HUES6 (cell line): Measurements from ENCODE around the gene TLR9.
A peak's percentile ranks its signal among the peaks of the same experiment; 100 is the strongest.

Source experiments
- H3K27ac ChIP-seq: 2 replicates; pipeline ENCODE4 v1.7.0; 2013; ENCODE audit warnings: low read depth, mild to moderate bottlenecking, low read length, inconsistent platforms
- H3K27me3 ChIP-seq: 2 replicates; pipeline ENCODE4 v1.6.1; 2013; ENCODE audit warnings: low read length; ENCODE audit not compliant: control insufficient read depth, insufficient read depth
- H3K36me3 ChIP-seq: 2 replicates; pipeline ENCODE4 v1.6.1; 2013; ENCODE audit warnings: low read length; ENCODE audit not compliant: control insufficient read depth, insufficient read depth
- H3K4me1 ChIP-seq: 2 replicates; pipeline ENCODE4 v1.6.1; 2013; ENCODE audit warnings: low read length; ENCODE audit not compliant: control insufficient read depth, insufficient read depth
- H3K4me3 ChIP-seq: 2 replicates; pipeline ENCODE4 v1.5.1; 2013; ENCODE audit warnings: low read depth, low read length
- H3K9ac ChIP-seq: one replicate; pipeline ENCODE4 v1.6.1; 2013; ENCODE audit warnings: mild to moderate bottlenecking, low read length
- H3K9me3 ChIP-seq: 2 replicates; pipeline ENCODE4 v1.6.1; 2013; ENCODE audit warnings: low read depth, low read length; ENCODE audit not compliant: control insufficient read depth, insufficient read depth

The TLR9 gene

DNA sequence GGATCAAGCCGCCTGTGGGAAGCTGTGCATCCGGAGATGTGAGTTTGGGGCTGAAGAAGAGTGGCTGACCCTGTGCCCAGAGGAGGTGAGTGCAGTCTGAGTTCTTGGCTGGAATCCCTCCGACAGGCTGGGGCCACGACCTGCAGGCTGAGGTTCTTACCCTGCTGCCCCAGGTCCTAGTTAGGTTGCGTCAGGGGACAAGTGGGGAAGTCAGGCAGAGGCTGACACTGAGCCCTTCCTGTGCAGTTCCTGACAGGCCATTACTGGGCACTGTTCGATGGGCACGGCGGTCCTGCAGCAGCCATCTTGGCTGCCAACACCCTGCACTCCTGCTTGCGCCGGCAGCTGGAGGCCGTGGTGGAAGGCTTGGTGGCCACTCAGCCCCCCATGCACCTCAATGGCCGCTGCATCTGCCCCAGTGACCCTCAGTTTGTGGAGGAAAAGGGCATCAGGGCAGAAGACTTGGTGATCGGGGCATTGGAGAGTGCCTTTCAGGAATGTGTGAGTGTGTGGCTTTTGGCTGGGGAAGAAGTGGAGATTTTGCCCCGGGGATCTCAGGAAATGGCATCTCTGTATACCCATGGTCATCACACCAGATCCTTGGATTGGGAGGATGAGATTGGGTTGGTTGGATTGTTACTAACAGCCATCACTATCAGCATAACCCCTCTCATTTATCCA is 21.4 kb upstream of the TLR9 start:
- peaks cover 5% of the 10 kb centered on the region; the same call in 1 of the 2 replicates for H3K9me3 ChIP-seq
- H3K27me3 ChIP-seq: peaks cover 32% of the 10 kb centered on the region
- no peak overlapping the region for H3K9ac ChIP-seq
- H3K4me3 ChIP-seq: no peak overlapping the region
- H3K4me1 ChIP-seq: peaks cover 11% of the 10 kb centered on the region; the same call in 1 of the 2 replicates
- no peak overlapping the region for H3K27ac ChIP-seq
- peaks cover 20% of the 10 kb centered on the region for H3K36me3 ChIP-seq

DNA sequence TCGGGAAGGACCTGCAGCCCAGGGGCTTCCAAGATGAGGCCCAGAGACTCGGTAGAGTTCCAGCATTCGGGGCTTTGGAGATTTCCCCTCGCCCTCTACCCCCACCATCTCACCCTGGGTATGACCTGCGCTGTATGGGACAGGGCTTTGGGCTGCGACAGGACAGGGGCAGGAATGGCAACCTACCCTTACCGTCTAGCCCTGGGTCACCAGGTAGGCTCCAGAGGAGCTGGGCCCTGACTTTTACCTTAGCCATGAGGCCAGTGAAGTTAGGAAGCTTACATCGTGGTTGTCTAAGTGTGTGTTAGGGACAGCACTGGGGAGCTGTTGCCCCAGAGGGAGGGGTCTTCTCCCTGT is 20.8 kb upstream of the TLR9 start:
- H3K4me1 ChIP-seq: peaks cover 11% of the 10 kb centered on the region; the same call in 1 of the 2 replicates
- H3K9ac ChIP-seq: peak overlapping the region; percentile 42
- no peak overlapping the region for H3K27ac ChIP-seq
- peaks cover 15% of the 10 kb centered on the region for H3K36me3 ChIP-seq
- peak overlapping the region; percentile 59 for H3K4me3 ChIP-seq
- peaks cover 32% of the 10 kb centered on the region for H3K27me3 ChIP-seq
- H3K9me3 ChIP-seq: peaks cover 5% of the 10 kb centered on the region; the same call in 1 of the 2 replicates

- H3K27me3 ChIP-seq: peaks cover 32% of the 10 kb centered on the region
- peak within 1 kb of the TSS; percentile 42 for H3K9ac ChIP-seq
- H3K4me3 ChIP-seq: peak within 1 kb of the TSS; percentile 59
- peaks cover 15% of the 10 kb centered on the region for H3K36me3 ChIP-seq
- H3K4me1 ChIP-seq: peaks cover 16% of the 10 kb centered on the region
- H3K9me3 ChIP-seq: peaks cover 5% of the 10 kb centered on the region; the same call in 1 of the 2 replicates
- H3K27ac ChIP-seq: no peak within 1 kb of the TSS
Observed at GRCh38 chr3:52245322-52246263, 20.1 kb upstream of the TLR9 start, which contains the start of gene PPM1M. TSS of gene PPM1M (plus strand) at chr3:52245759. CDS start at chr3:52245825, 66 bp downstream.

DNA sequence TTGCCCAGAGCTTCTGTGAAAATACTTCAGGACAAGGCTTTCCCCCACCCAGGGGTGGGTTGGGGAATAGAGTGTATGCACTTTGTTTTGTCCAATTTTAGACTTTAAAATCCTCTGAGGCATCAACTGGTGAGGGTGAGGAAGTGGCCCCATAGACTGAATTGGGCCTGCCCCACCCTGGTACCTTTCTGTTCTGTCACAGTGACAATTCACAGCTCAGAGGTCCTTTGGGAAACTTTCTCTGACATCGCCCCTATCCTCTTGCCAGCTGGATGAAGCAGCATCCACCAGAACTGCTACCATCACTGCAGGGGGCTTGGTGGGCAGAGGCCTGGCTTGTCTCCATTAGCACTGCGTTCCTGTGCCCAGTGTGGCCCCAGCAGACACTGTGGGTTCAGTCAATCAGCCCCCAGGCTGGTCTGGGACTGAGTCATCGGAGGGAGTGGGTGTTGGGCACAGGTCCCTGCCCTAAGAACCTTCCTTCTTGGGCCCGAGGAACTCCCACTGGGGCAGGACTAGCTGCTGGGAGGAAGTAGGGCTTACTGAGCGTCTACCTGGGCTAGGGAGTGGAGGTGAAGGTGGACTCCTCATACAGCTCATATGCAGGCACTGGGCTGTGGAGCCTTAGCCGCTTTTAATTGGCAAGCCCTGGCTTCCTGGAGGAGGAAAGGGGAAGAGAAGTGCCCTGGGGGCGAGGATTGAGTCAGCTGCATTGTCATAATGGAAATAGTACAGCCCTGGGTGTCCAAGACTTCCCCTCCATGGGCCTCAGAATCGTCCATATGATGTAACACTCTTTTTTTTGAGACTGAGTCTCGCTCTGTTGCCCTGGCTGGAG is 18.6 kb upstream of the TLR9 start:
- H3K27ac ChIP-seq: no peak overlapping the region
- H3K9me3 ChIP-seq: peaks cover 5% of the 10 kb centered on the region; the same call in 1 of the 2 replicates
- peaks cover 25% of the 10 kb centered on the region for H3K4me1 ChIP-seq
- H3K9ac ChIP-seq: no peak overlapping the region
- H3K27me3 ChIP-seq: peaks cover 32% of the 10 kb centered on the region
- no peak overlapping the region for H3K4me3 ChIP-seq
- H3K36me3 ChIP-seq: peaks cover 3% of the 10 kb centered on the region; the same call in 1 of the 2 replicates

GRCh38 chr3:52242039-52242438 is 16.6 kb upstream of the TLR9 start:
- Histone ChIP-seq H3K27me3 (peaks cover 29% of the 10 kb centered on the region), H3K27ac (no peak overlapping the region), H3K9me3 (peaks cover 5% of the 10 kb centered on the region; the same call in 1 of the 2 replicates), H3K4me1 (peaks cover 40% of the 10 kb centered on the region), H3K9ac (no peak overlapping the region), H3K36me3 (no peaks in the 10 kb centered on the region), H3K4me3 (no peak overlapping the region)

DNA sequence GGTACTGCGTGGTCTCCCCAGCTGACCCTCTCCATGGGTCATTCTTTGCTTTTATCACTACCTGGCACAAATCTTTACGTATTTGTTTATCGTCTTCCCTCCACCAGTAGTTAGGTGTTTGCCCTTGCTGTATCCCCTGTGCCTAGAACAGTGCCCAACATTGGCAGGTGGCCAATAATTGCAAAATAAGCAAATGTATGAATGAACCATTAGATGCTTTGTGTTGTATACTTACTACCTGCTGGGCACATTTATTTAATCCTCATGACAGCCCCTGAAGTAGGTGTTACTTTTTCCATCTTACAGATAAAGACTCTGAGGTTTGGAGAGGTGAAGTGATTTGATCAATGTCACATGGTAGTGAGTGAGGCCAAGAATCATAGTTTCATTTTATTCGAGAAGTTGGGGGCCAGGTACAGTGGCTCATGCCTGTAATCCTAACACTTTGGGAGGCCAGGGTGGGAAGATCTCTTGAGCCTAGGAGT is 15.5 kb upstream of the TLR9 start:
- peaks cover 44% of the 10 kb centered on the region for H3K4me1 ChIP-seq
- no peak overlapping the region for H3K4me3 ChIP-seq
- peaks cover 5% of the 10 kb centered on the region; the same call in 1 of the 2 replicates for H3K9me3 ChIP-seq
- H3K9ac ChIP-seq: peak overlapping the region; percentile 44
- no peak overlapping the region for H3K27ac ChIP-seq
- H3K27me3 ChIP-seq: peaks cover 18% of the 10 kb centered on the region
- H3K36me3 ChIP-seq: no peaks in the 10 kb centered on the region

DNA sequence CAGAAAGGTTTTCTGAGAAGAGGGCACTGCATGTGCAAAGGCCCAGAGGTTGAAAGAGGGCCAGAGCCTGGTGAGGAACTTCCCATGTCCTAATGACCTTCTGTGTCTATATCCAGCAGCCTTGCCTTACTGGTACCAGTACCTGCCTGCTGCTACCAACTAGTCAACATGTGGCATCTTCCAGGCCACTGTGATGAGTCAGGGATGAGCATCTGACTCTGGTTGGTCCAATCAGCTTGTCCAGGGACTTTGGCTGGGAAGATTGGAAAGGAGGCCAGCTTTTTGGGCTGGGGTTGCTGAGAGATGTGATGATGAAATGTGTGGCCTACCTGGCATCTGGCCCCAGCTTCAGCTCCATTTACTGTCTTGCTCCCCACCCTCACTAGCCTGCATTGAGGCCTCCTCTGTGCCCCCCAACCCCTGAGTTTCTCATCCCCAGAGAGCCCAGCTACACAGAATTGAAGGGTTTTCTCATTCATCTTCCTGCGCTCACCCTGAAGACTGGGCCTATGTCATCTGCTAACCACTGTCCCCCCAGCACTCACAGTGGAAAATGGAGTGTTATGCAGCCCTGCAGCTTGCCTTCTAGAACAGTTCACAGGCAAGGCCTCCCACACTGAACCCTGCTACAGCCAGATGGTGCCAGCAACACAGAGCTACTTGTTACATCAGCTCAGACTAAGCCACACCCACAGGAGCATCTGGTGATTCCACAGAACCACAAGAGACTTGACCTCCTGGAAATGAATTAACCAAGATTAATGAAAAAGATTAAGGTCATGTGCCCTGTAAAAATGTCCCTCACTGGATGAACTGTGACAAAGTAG is 14.8 kb upstream of the TLR9 start:
- Histone ChIP-seq H3K9ac (peak overlapping the region; percentile 44), H3K4me3 (peak overlapping the region; percentile 93; the same call in 1 of the 2 replicates), H3K4me1 (peaks cover 46% of the 10 kb centered on the region), H3K9me3 (peaks cover 5% of the 10 kb centered on the region; the same call in 1 of the 2 replicates), H3K27ac (no peak overlapping the region), H3K36me3 (peaks cover 4% of the 10 kb centered on the region; the same call in 1 of the 2 replicates), H3K27me3 (peaks cover 13% of the 10 kb centered on the region)

DNA sequence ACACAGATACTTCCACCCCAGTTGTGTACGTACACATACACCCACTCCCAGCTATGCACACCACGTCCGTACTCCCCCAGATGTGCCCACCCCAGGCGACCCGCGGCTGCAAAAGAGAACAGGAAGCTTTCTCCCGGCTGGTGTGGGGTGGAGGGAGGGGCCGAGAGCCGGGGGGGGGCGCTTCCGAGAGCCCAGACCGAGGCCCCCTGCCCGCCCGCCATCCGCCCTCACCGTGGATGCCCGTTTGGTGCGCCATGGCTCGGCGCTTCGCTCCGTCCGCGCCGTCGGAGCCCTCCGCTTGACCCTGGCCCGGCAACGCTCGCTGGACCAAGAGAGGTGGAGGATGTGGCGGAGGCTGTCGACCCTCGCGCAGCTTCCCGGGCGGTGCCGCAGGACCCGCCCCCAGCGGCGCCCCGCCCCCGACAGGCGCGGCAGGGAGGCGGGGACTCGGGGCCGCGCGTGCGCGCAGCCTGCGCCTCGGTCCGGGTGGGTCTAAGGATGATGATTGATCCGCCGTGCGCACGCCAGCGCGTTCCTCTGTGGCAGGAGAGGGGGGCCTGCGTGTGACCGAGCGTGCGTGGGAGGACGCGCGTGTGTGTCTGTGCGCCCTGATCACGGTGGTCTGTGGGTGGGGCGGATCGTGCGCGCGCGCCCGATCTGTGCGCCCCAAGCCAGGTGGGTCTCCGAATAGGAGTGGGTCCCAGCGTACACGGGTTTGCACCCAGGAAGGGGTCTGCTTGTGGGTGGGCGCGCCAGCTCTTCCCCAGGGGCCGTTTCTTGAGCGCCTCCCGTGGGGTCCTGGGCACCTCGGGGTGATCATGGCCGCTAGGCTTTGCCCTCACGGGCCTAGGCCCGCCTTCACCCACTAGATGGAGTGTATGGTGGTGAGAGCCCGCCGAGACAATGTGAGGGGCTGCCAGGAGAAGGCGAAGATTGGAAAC is 13.6 kb upstream of the TLR9 start, which contains the start of gene TWF2:
TSS of gene TWF2 (minus strand) at position 398 of the 941 bp plus-strand sequence. CDS start at position 256, 142 bp downstream.
- Histone ChIP-seq H3K9ac (peak within 1 kb of the TSS; percentile 76), H3K4me1 (peaks cover 41% of the 10 kb centered on the region), H3K4me3 (peak within 1 kb of the TSS; percentile 93), H3K27me3 (peaks cover under 1% of the 10 kb centered on the region), H3K27ac (peak within 1 kb of the TSS; percentile 56; the same call in 1 of the 2 replicates), H3K9me3 (peaks cover 5% of the 10 kb centered on the region; the same call in 1 of the 2 replicates), H3K36me3 (peaks cover 13% of the 10 kb centered on the region; the same call in 1 of the 2 replicates)
